SK-N-MC (cell line): ENCODE measurements around the gene TMEM186.
"Not testable (repeated sequence)": the region's sequence is repeated elsewhere in the genome, so short reads cannot be mapped to it uniquely, and the experiment has no call there.

Source experiments
- DNase-seq: peaks from one replicate; pipeline ENCODE4 v3.0.0-alpha.2; 2011; ENCODE audit warnings: low read depth, low spot score
- H3K27ac ChIP-seq: fragments of 200-600 bp; sonication (generic); 2 replicates; pipeline ENCODE4 v1.5.1; 2016; ENCODE audit warnings: mixed run types
- H3K36me3 ChIP-seq: fragments of 200-600 bp; sonication (generic); 2 replicates; pipeline ENCODE4 v1.6.1; 2017; ENCODE audit warnings: antibody characterized with exemption, low read length, mixed read lengths; ENCODE audit not compliant: insufficient read depth
- H3K4me3 ChIP-seq: fragments of 200-600 bp; sonication (generic); 2 replicates; pipeline ENCODE4 v1.5.1; 2016
- H3K9ac ChIP-seq: fragments of 200-600 bp; sonication (generic); 2 replicates; pipeline ENCODE4 v1.8.0; 2017; ENCODE audit warnings: mixed run types, mixed read lengths; ENCODE audit not compliant: insufficient read length
- H3K9me3 ChIP-seq: fragments of 200-600 bp; sonication (generic); 2 replicates; pipeline ENCODE4 v1.6.1; 2017; ENCODE audit warnings: low read depth, mild to moderate bottlenecking, antibody characterized with exemption, low read length, moderate library complexity, mixed read lengths
- EZH2 ChIP-seq: fragments of 200-600 bp; sonication (generic); IDR thresholded peaks from one replicate; pipeline ENCODE4 v1.6.1; 2017; ENCODE audit warnings: antibody characterized with exemption
- FOXP2 ChIP-seq: optimal IDR thresholded peaks from 2 replicates; pipeline ENCODE3; 2011; ENCODE audit warnings: mild to moderate bottlenecking, moderate library complexity; ENCODE audit not compliant: insufficient read depth; ENCODE audit errors: extremely low read length, control extremely low read depth
- POLR2AphosphoS5 ChIP-seq: IDR thresholded peaks from 2 replicates; pipeline ENCODE4 v1.6.1; 2012; ENCODE audit warnings: mild to moderate bottlenecking, low read depth, low read length, borderline replicate concordance

Gene TMEM186

DNA sequence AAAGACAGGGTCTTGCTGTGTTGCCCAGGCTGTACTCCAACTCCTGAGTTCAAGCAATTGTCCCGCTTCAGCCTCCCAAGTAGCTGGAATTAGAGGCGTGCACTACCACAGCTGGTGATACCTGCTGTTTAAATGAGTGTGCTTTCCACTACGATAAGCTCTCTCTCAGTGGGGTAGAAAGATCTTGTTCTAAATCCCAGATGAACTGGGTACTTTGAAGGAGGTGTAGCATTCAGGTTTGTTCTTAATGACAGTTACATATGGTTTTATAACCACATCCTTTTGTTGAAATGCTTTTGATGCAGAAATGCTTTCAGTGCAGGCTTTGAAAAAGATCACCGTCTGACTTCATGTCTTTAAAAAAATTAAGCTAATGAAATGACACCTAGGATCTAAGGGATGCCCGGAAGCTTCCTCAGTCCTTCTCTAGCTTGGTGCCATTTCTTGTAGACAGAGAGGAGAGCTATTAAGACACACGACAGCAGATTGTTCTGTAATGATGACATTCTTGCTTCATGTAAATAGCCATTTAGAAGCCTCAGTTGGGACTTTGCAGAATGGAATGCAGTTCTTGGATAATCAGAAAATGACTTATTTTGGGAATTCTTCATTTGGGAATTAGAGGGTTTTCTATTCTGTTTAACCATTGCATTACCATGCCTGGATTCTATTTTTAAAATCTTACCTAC lies 19.7 kb upstream of the TMEM186 start:
- H3K4me3 ChIP-seq = no peak overlapping the region
- no peak for TF ChIP-seq FOXP2
- TF ChIP-seq POLR2AphosphoS5 = no peak
- no peak for TF ChIP-seq EZH2
- DNase-seq = no peak

GRCh38 chr16:8814095-8814806 lies 16.8 kb upstream of the TMEM186 start:
- no peak overlapping the region for H3K27ac ChIP-seq
- TF ChIP-seq POLR2AphosphoS5 = no peak
- H3K9ac ChIP-seq = no peak overlapping the region

More for the DNA sequence above, 19.7 kb upstream of the TMEM186 start:
- Histone ChIP-seq H3K9me3 (no peaks in the 10 kb centered on the region), H3K9ac (no peak overlapping the region), H3K36me3 (peaks cover 89% of the 10 kb centered on the region), H3K27ac (no peak overlapping the region)

DNA sequence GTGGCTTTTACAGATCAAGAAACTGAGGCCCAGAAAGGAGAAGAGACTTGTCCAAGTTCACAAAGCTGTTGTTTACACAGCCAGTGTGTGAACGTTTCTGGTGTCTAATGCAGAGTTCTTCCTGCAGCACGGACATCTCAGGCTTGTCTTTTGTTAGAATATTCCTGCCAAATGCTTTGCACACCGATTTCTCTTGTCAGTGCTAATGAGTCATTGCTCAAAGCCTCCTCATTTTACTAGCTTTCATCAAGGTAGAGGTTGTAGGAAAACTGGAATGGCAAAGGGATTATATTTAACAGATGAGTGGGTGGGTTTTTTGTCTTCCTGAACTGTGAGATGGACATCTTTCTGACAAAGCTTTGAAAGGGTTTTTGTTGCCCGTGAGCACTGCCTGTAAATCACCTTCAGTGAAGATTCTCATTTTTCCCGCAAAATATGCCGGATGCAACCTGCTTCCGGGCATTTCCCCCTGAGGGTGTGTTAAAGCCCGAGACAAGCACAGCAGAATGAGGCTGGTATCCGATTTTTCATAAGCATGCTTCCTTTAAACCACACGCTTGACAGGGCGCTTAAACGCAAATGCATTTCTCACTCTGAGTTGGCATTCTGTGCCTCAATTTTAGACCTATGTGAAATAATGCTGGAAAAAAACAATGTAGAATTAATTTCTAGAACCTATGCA lies 14.9 kb upstream of the TMEM186 start:
- Histone ChIP-seq H3K4me3 (no peak overlapping the region), H3K36me3 (peaks cover 95% of the 10 kb centered on the region), H3K27ac (0 out of 2 replicates have a peak overlapping the region, but pooled peaks have one; percentile 54), H3K9ac (no peak overlapping the region), H3K9me3 (no peaks in the 10 kb centered on the region)
- DNase-seq = no peak
- TF ChIP-seq POLR2AphosphoS5 = no peak
- no peak for TF ChIP-seq FOXP2
- no peak for TF ChIP-seq EZH2

More at GRCh38 chr16:8814095-8814806, 16.8 kb upstream of the TMEM186 start:
- peaks cover 94% of the 10 kb centered on the region for H3K36me3 ChIP-seq
- DNase-seq = no peak
- H3K9me3 ChIP-seq = no peaks in the 10 kb centered on the region
- no peak overlapping the region for H3K4me3 ChIP-seq

DNA sequence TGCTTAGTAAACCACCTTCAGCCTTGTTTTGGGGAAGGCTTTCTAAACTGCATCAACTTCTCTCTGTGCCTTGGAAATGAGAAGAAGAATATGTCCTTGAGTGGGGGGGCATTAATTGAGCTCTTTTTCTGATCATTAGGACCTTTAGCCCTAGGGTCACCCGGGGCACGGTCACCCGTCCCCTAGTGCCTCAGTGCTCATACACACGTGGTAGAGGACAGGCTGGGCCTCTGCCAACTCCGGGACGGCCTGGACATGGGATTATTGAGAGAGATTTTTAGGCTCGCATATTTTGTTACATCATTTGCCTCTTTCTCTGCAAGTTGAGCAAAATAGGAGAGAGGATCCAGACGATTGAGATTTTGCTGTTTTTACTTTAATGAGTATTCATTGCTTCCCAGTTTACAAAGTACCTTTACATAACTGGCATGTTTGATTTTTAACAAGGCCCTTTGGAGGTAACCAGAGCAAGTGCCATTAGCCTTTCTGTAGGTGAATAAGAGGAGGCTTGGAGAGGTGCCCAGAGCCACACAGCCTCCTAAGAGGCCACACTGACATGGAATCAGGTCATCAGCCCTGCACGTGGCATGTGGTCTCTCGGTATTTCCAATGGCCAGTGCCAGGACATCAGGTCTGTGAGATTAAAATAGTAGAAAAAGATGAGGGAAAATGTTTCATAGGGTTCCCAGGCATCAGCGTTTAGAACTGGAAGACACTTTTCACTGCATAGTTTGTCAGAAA lies 11.3 kb upstream of the TMEM186 start:
- H3K4me3 ChIP-seq = no peak overlapping the region
- peaks cover 90% of the 10 kb centered on the region for H3K36me3 ChIP-seq
- H3K27ac ChIP-seq = no peak overlapping the region
- no peak for DNase-seq
- TF ChIP-seq FOXP2 = no peak
- TF ChIP-seq POLR2AphosphoS5 = no peak
- no peak for TF ChIP-seq EZH2
- no peak overlapping the region for H3K9ac ChIP-seq
- H3K9me3 ChIP-seq = no peaks in the 10 kb centered on the region

DNA sequence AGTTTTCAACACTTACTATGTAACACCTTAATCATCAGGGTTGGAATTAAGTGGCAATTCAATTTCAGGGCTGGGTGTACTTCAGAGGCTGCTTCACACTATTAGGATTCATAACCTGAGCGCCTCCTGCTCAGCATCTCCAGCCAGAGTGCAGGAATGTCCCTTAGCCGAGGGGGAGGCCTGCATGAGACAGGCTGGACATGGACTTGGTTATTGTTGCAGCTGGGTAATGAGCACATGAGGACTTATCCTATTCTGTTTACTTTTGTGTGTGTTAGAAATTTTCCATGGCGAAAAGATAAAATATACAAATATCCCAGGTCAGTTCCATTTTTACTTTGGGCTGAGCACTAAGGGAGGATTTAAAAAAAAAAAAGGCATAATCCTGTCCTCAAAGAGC lies 10.6 kb upstream of the TMEM186 start:
- no peak overlapping the region for H3K4me3 ChIP-seq
- no peak for DNase-seq
- TF ChIP-seq FOXP2 (no peak), EZH2 (no peak), POLR2AphosphoS5 (no peak)
- no peak overlapping the region for H3K27ac ChIP-seq
- H3K36me3 ChIP-seq = peaks cover 86% of the 10 kb centered on the region
- H3K9ac ChIP-seq = no peak overlapping the region
- no peaks in the 10 kb centered on the region for H3K9me3 ChIP-seq

- Histone ChIP-seq H3K27ac (no peak overlapping the region), H3K36me3 (peaks cover 86% of the 10 kb centered on the region), H3K4me3 (no peak overlapping the region), H3K9me3 (no peaks in the 10 kb centered on the region), H3K9ac (no peak overlapping the region)
- no peak for TF ChIP-seq FOXP2
- no peak for TF ChIP-seq EZH2
- TF ChIP-seq POLR2AphosphoS5 = no peak
- DNase-seq = no peak
Measured at GRCh38 chr16:8807189-8807588, 9.8 kb upstream of the TMEM186 start.

DNA sequence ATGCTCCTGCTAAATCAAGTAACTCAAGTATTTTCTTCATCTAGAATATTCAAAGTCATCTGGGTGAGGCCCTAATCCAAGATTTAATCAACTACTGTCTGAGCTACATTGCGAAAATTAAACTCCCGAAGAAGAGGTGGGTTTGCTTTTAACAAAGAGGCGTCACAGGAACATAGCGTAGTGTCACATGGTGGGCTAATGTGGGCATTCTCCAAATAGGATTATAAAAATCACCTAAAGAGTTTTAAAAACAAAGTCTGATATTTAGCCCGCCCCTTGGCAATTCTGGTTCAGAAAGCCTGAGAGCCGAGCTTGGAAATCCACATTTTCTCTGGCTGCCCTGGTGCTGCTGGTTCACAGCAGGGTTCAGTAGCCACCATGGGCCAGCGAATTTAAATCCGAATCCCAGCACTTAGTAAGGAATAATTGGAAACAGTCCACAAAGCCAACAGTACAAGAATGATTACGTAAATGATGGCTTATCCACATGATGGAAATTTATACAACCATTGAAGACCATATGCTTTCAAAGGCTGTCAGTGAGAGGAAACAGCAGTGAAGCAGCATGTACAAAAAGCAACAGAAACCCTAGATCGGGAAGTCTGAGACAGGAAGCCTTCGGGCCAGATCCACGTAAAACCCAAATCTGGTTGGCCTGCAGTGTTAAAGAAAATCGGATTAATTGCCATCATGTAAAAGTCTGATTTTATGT lies 9.0 kb upstream of the TMEM186 start:
- peak overlapping the region; percentile 65 for H3K27ac ChIP-seq
- H3K9ac ChIP-seq = peak overlapping the region; percentile 30
- H3K9me3 ChIP-seq = no peaks in the 10 kb centered on the region
- DNase-seq = no peak
- TF ChIP-seq FOXP2 = no peak
- no peak for TF ChIP-seq POLR2AphosphoS5
- TF ChIP-seq EZH2 = no peak
- H3K36me3 ChIP-seq = peaks cover 85% of the 10 kb centered on the region
- H3K4me3 ChIP-seq = no peak overlapping the region

DNA sequence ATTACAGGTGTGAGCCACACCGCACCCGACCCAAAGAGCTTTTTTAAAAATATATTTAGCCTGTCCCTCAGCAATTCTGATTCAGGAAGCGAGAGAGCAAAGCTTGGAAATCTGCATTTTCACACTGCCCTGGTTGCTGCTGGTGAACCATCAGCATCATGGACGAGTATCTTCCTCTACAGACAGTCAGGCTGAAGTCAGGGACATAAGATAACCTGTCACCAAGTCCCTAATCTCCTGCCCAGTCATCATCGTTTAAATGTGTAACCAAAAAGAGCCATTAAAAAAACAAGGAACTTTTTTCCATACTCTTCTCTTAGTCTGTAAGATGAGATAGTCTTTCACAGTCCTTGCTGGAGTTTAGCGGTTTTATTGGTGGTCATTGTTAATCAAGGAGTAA lies 6.9 kb upstream of the TMEM186 start:
- H3K27ac ChIP-seq = no peak overlapping the region
- no peak for DNase-seq
- H3K36me3 ChIP-seq = peaks cover 77% of the 10 kb centered on the region
- H3K4me3 ChIP-seq = no peak overlapping the region
- no peak for TF ChIP-seq FOXP2
- no peak for TF ChIP-seq EZH2
- no peak for TF ChIP-seq POLR2AphosphoS5
- no peak overlapping the region for H3K9ac ChIP-seq
- H3K9me3 ChIP-seq = no peaks in the 10 kb centered on the region

- H3K36me3 ChIP-seq = peaks cover 77% of the 10 kb centered on the region
- H3K27ac ChIP-seq, H3K9me3 ChIP-seq, DNase-seq, H3K4me3 ChIP-seq, H3K9ac ChIP-seq: not testable (repeated sequence)
Measured at GRCh38 chr16:8803733-8804132, 6.3 kb upstream of the TMEM186 start.
